Neural cell (in vitro differentiated cells): Measurements from ENCODE around the gene ZNF562. TPM values are rescaled to one million over a fixed set of nuclear protein-coding genes. Genes with fewer than 3 reads are reported as not detected.

Source experiments
- H2AFZ ChIP-seq: fragments of 200-600, 300-800 bp; sonication (generic), shearing (Covaris generic); 2 replicates; pipeline ENCODE4 v1.6.0; 2014; ENCODE audit warnings: low read depth, mild to moderate bottlenecking, antibody characterized with exemption, low read length, moderate library complexity
- H3F3A ChIP-seq: fragments of 200-600 bp; shearing (Covaris generic); 2 replicates; pipeline ENCODE4 v1.6.1; 2016; ENCODE audit warnings: mild to moderate bottlenecking, moderate library complexity, mixed read lengths, antibody characterized with exemption, low read length; ENCODE audit not compliant: insufficient read depth, poor library complexity, severe bottlenecking
- H3K27ac ChIP-seq: fragments of 200-600, 300-800 bp; sonication (generic), shearing (Covaris generic); 2 replicates; pipeline ENCODE4 v1.5.1; 2014; ENCODE audit warnings: mild to moderate bottlenecking, low read length, moderate library complexity
- H3K27me3 ChIP-seq: fragments of 300-800, 200-600 bp; sonication (generic), shearing (Covaris generic); 2 replicates; pipeline ENCODE4 v1.6.0; 2014; ENCODE audit warnings: mild to moderate bottlenecking, low read depth, low read length, moderate library complexity; ENCODE audit not compliant: insufficient read depth
- H3K36me3 ChIP-seq: fragments of 300-800, 200-600 bp; sonication (generic), shearing (Covaris generic); 2 replicates; pipeline ENCODE4 v1.5.1; 2014; ENCODE audit warnings: mild to moderate bottlenecking, antibody characterized with exemption, low read length, moderate library complexity; ENCODE audit not compliant: insufficient read depth
- H3K4me2 ChIP-seq: fragments of 300-800, 200-600 bp; sonication (generic), shearing (Covaris generic); 2 replicates; pipeline ENCODE4 v1.6.0; 2014; ENCODE audit warnings: mild to moderate bottlenecking, low read length
- H3K4me3 ChIP-seq: fragments of 300-800, 200-600 bp; sonication (generic), shearing (Covaris generic); 2 replicates; pipeline ENCODE4 v1.5.1; 2014; ENCODE audit warnings: mild to moderate bottlenecking, low read length, moderate library complexity
- H3K79me2 ChIP-seq: fragments of 200-600 bp; shearing (Covaris generic); replicated peaks from 2 replicates; pipeline ENCODE4 v1.6.0; 2014; ENCODE audit warnings: mild to moderate bottlenecking, low read length, moderate library complexity; ENCODE audit not compliant: insufficient read depth
- H3K9ac ChIP-seq: fragments of 300-800, 200-600 bp; sonication (generic), shearing (Covaris generic); 2 replicates; pipeline ENCODE4 v1.6.1; 2016; ENCODE audit warnings: mild to moderate bottlenecking, low read length, mixed read lengths
- H3K9me2 ChIP-seq: fragments of 200-600 bp; shearing (Covaris generic); 2 replicates; pipeline ENCODE4 v1.6.1; 2016; ENCODE audit warnings: mild to moderate bottlenecking, low read length, mixed read lengths; ENCODE audit not compliant: insufficient read depth
- H3K9me3 ChIP-seq: fragments of 200-600, 300-800 bp; sonication (generic), shearing (Covaris generic); 2 replicates; pipeline ENCODE4 v1.6.1; 2016; ENCODE audit warnings: mild to moderate bottlenecking, mixed run types, low read length, moderate library complexity, mixed read lengths
- H4K20me1 ChIP-seq: fragments of 200-600 bp; shearing (Covaris generic); 2 replicates; pipeline ENCODE4 v1.6.1; 2016; ENCODE audit warnings: mild to moderate bottlenecking, mixed run types; ENCODE audit not compliant: insufficient read depth
- EP300 ChIP-seq: fragments of 450-650 bp; conservative IDR thresholded peaks from 2 replicates; pipeline ENCODE4 v1.6.1; 2014; ENCODE audit warnings: antibody characterized with exemption, mild to moderate bottlenecking, moderate library complexity; ENCODE audit not compliant: poor library complexity, severe bottlenecking
- EZH2 ChIP-seq: fragments of 200-600, 300-800 bp; shearing (Covaris generic), sonication (generic); IDR thresholded peaks from 2 replicates; pipeline ENCODE4 v1.6.1; 2014; ENCODE audit warnings: antibody characterized with exemption, low read length, borderline replicate concordance, mild to moderate bottlenecking; ENCODE audit not compliant: insufficient read depth, poor library complexity, severe bottlenecking
- MXI1 ChIP-seq: fragments of 450-650 bp; conservative IDR thresholded peaks from 2 replicates; pipeline ENCODE4 v1.6.1; 2014; ENCODE audit warnings: antibody characterized with exemption, mild to moderate bottlenecking; ENCODE audit not compliant: poor library complexity, severe bottlenecking
- POLR2AphosphoS5 ChIP-seq: IDR thresholded peaks from 2 replicates; pipeline ENCODE4 v1.6.1; 2012
- RAD21 ChIP-seq: fragments of 450-650 bp; conservative IDR thresholded peaks from 2 replicates; pipeline ENCODE4 v1.6.1; 2014; ENCODE audit warnings: antibody characterized with exemption, mild to moderate bottlenecking, moderate library complexity
- SMC3 ChIP-seq: fragments of 450-650 bp; conservative IDR thresholded peaks from 2 replicates; pipeline ENCODE4 v1.6.1; 2014; ENCODE audit warnings: antibody characterized with exemption, mild to moderate bottlenecking, moderate library complexity; ENCODE audit not compliant: poor library complexity
- TAF1 ChIP-seq: IDR thresholded peaks from 2 replicates; pipeline ENCODE4 v1.6.1; 2012; ENCODE audit warnings: low read depth
- polyA plus RNA-seq: library from polyadenylated mRNA; depleted of rRNA; stranded (reverse); fragments of >200 nt; gene quantifications from 2 replicates; pipeline ENCODE4 v1.2.3, GENCODE V29; 2014
- TF ChIP-seq, protein P1 (sequence below): IDR thresholded peaks from 2 replicates; pipeline ENCODE4 v1.6.1; 2012; ENCODE audit warnings: borderline replicate concordance
- TF ChIP-seq, protein P2 (sequence below): fragments of 450-650 bp; IDR thresholded peaks from 2 replicates; pipeline ENCODE4 v1.5.1; 2014; ENCODE audit warnings: antibody characterized with exemption, mild to moderate bottlenecking, moderate library complexity; ENCODE audit not compliant: poor library complexity, severe bottlenecking

Gene ZNF562
- polyA plus RNA-seq, 1 donor from 2014 or later: 0.01 TPM

DNA sequence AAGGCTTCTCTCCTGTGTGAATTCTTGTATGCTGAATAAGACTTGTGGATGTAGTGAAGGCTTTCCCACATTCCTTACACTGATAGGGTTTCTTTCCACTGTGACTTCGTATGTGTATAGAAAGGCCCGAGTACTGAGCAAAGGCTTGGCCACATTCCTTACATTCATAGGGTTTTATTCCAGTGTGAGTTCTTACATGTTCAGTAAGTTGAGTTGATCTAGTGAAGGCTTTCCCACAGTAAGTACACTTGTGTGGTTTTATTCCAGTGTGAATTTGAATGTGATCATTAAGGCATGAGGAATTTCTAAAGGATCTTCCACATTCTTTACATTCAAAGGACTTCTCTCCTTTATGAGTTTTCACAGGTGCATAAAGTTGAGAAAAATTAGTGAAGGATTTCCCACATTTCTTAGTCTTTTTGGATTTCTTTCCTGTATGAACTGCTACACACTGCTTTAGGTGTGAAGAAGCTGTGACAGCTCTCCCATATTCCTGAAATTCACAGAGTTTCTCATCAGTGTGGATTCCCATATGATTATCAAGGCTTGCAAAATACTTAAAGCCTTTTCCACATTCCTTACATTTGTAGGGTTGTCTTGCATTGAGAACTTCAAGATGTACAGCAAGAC lies 64.3 kb downstream of the ZNF562 start:
- Histone ChIP-seq H4K20me1 (no peaks in the 10 kb centered on the region), H3K9me3 (no peaks in the 10 kb centered on the region), H3K9ac (no peak overlapping the region), H3K4me2 (no peak overlapping the region), H3K4me3 (no peak overlapping the region), H3K27ac (no peak overlapping the region), H3K27me3 (no peaks in the 10 kb centered on the region), H2AFZ (no peak overlapping the region), H3K36me3 (peaks cover 28% of the 10 kb centered on the region), H3K9me2 (no peaks in the 10 kb centered on the region), H3K79me2 (no peaks in the 10 kb centered on the region), H3F3A (no peaks in the 10 kb centered on the region)
- TF ChIP-seq POLR2AphosphoS5: no peak
- TF ChIP-seq, protein P1, sequence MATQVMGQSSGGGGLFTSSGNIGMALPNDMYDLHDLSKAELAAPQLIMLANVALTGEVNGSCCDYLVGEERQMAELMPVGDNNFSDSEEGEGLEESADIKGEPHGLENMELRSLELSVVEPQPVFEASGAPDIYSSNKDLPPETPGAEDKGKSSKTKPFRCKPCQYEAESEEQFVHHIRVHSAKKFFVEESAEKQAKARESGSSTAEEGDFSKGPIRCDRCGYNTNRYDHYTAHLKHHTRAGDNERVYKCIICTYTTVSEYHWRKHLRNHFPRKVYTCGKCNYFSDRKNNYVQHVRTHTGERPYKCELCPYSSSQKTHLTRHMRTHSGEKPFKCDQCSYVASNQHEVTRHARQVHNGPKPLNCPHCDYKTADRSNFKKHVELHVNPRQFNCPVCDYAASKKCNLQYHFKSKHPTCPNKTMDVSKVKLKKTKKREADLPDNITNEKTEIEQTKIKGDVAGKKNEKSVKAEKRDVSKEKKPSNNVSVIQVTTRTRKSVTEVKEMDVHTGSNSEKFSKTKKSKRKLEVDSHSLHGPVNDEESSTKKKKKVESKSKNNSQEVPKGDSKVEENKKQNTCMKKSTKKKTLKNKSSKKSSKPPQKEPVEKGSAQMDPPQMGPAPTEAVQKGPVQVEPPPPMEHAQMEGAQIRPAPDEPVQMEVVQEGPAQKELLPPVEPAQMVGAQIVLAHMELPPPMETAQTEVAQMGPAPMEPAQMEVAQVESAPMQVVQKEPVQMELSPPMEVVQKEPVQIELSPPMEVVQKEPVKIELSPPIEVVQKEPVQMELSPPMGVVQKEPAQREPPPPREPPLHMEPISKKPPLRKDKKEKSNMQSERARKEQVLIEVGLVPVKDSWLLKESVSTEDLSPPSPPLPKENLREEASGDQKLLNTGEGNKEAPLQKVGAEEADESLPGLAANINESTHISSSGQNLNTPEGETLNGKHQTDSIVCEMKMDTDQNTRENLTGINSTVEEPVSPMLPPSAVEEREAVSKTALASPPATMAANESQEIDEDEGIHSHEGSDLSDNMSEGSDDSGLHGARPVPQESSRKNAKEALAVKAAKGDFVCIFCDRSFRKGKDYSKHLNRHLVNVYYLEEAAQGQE: no peak
- no peak for TF ChIP-seq RAD21
- TF ChIP-seq, protein P2, sequence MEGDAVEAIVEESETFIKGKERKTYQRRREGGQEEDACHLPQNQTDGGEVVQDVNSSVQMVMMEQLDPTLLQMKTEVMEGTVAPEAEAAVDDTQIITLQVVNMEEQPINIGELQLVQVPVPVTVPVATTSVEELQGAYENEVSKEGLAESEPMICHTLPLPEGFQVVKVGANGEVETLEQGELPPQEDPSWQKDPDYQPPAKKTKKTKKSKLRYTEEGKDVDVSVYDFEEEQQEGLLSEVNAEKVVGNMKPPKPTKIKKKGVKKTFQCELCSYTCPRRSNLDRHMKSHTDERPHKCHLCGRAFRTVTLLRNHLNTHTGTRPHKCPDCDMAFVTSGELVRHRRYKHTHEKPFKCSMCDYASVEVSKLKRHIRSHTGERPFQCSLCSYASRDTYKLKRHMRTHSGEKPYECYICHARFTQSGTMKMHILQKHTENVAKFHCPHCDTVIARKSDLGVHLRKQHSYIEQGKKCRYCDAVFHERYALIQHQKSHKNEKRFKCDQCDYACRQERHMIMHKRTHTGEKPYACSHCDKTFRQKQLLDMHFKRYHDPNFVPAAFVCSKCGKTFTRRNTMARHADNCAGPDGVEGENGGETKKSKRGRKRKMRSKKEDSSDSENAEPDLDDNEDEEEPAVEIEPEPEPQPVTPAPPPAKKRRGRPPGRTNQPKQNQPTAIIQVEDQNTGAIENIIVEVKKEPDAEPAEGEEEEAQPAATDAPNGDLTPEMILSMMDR: no peak
- TF ChIP-seq SMC3: no peak
- no peak for TF ChIP-seq EP300
- no peak for TF ChIP-seq EZH2
- TF ChIP-seq MXI1: no peak
- no peak for TF ChIP-seq TAF1

DNA sequence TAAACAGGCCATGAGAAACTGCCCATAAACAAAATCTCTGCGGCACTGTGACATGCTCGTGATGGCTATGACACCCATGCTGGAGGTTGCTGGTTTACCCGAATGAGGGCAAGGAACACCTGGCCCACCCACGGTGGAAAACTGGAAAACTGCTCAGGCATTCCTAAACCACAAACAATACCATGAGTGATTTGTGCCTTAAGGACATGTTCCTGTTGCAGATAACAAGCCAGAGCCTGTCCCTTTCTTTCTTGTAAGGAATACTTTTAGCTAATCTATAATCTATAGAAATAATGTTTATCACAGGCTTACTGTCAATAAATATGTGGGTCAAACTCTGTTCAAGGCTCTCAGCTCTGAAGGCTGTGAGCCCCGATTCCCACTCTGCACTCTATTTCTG lies 66.0 kb downstream of the ZNF562 start:
- Histone ChIP-seq H3K9ac (no peak overlapping the region), H4K20me1 (no peaks in the 10 kb centered on the region), H3K9me2 (no peaks in the 10 kb centered on the region), H3K79me2 (no peaks in the 10 kb centered on the region), H3F3A (no peaks in the 10 kb centered on the region), H2AFZ (no peak overlapping the region), H3K9me3 (no peaks in the 10 kb centered on the region), H3K27me3 (no peaks in the 10 kb centered on the region), H3K4me3 (no peak overlapping the region), H3K36me3 (peaks cover 28% of the 10 kb centered on the region), H3K27ac (no peak overlapping the region), H3K4me2 (no peak overlapping the region)
- TF ChIP-seq TAF1: no peak
- TF ChIP-seq EP300: no peak
- no peak for TF ChIP-seq EZH2
- no peak for TF ChIP-seq RAD21
- TF ChIP-seq SMC3: no peak
- no peak for TF ChIP-seq MXI1
- TF ChIP-seq, protein P2: no peak
- no peak for TF ChIP-seq POLR2AphosphoS5
- TF ChIP-seq, protein P1: no peak
